Left forelimb (tissue), 1 donor: ENCODE measurements around the gene GPR21.

Experiments used
- DNase-seq: peaks from one replicate; pipeline ENCODE4 v3.0.0-alpha.2; 2018; ENCODE audit warnings: low spot score

Gene GPR21

GRCh38 chr9:123033352-123033751 is at the start of gene GPR21:
GPR21 (plus strand) TSS chr9:123033667; CDS start chr9:123034567, 900 bp downstream.
- DNase-seq, result no peak

- no peak for DNase-seq
Measured at GRCh38 chr9:122986010-122986409, 47.5 kb upstream of the GPR21 start.

- DNase-seq, result no peak
Measured at GRCh38 chr9:122988141-122988540, 45.3 kb upstream of the GPR21 start.

GRCh38 chr9:122988920-122989621 is 44.4 kb upstream of the GPR21 start:
- no peak for DNase-seq

- no peak for DNase-seq
Measured at GRCh38 chr9:122991370-122991830, 42.1 kb upstream of the GPR21 start.

GRCh38 chr9:122996586-122996985 is 36.9 kb upstream of the GPR21 start:
- DNase-seq, result no peak

- DNase-seq, result no peak
Measured at GRCh38 chr9:122998448-122998847, 35.0 kb upstream of the GPR21 start.

- no peak for DNase-seq
Measured at GRCh38 chr9:123000371-123001068, 32.9 kb upstream of the GPR21 start.

GRCh38 chr9:123002754-123003153 is 30.7 kb upstream of the GPR21 start:
- DNase-seq, result no peak

- DNase-seq, result no peak
Measured at GRCh38 chr9:123003466-123003865, 30.0 kb upstream of the GPR21 start.

- DNase-seq, result no peak
Measured at GRCh38 chr9:123005964-123006363, 27.5 kb upstream of the GPR21 start.

- no peak for DNase-seq
Measured at GRCh38 chr9:123007269-123007668, 26.2 kb upstream of the GPR21 start.

GRCh38 chr9:123008909-123009308 is 24.6 kb upstream of the GPR21 start:
- no peak for DNase-seq

GRCh38 chr9:123011380-123011779 is 22.1 kb upstream of the GPR21 start:
- DNase-seq, result no peak

GRCh38 chr9:123011878-123012528 is 21.5 kb upstream of the GPR21 start:
- no peak for DNase-seq

GRCh38 chr9:123016631-123017030 is 16.8 kb upstream of the GPR21 start:
- no peak for DNase-seq

- DNase-seq, result no peak
Measured at GRCh38 chr9:123020796-123021195, 12.7 kb upstream of the GPR21 start.

- no peak for DNase-seq
Measured at GRCh38 chr9:123026425-123026824, 7.0 kb upstream of the GPR21 start.

- no peak for DNase-seq
Measured at GRCh38 chr9:123027517-123027916, 6.0 kb upstream of the GPR21 start.

GRCh38 chr9:123028136-123028535 is 5.3 kb upstream of the GPR21 start:
- no peak for DNase-seq

GRCh38 chr9:123028973-123029372 is 4.5 kb upstream of the GPR21 start:
- DNase-seq, result no peak

GRCh38 chr9:123031963-123032362 is 1.5 kb upstream of the GPR21 start:
- DNase-seq, result no peak
